Measurements from ENCODE around the gene RPL18. TPM values are rescaled to one million over a fixed set of nuclear protein-coding genes. Genes with fewer than 3 reads are reported as not detected.

The RPL18 gene
- total and polyA plus RNA-seq, 9 of the 15 experiments (the other 6 are each of a cell fraction or from before 2014, with no cell fraction given), result 312 to 2,635 (median 1,653) TPM

- no peak for TF ChIP-seq BRF2 (IDR thresholded peaks at IDR 0.05; ENCODE audit: borderline replicate concordance, insufficient read depth, insufficient read length)
- 0 out of 2 replicates have a peak, but pooled peaks have one; percentile 61 for TF ChIP-seq ZNF57 (CRISPR knock-in tag; IDR thresholded peaks at IDR 0.05)
- TF ChIP-seq ZFPM2 (CRISPR knock-in tag; IDR thresholded peaks at IDR 0.05), result 0 out of 2 replicates have a peak, but pooled peaks have one; percentile 26
- TF ChIP-seq HBP1 (CRISPR knock-in tag; IDR thresholded peaks at IDR 0.05), result 0 out of 2 replicates have a peak, but pooled peaks have one; percentile 47
- TF ChIP-seq FOSL1 (tag; conservative IDR thresholded peaks at IDR 0.05), result no peak
- TF ChIP-seq ZBTB1 (CRISPR knock-in tag; IDR thresholded peaks at IDR 0.05; ENCODE audit: borderline replicate concordance, low read depth), result no peak
- TF ChIP-seq ZBTB17 (CRISPR knock-in tag; IDR thresholded peaks at IDR 0.05), result no peak
- TF ChIP-seq TCF7L2 (IDR thresholded peaks at IDR 0.05; ENCODE audit: low read depth, low read length), result no peak
- no peak for TF ChIP-seq PHTF2 (CRISPR knock-in tag; IDR thresholded peaks at IDR 0.05)
- no peak for TF ChIP-seq BRD9 (IDR thresholded peaks at IDR 0.05; ENCODE audit: low read depth, partially characterized antibody)
- TF ChIP-seq ZNF586 (CRISPR knock-in tag; conservative IDR thresholded peaks at IDR 0.05), result peak; percentile 81; the same call in 1 of the 2 replicates
- no peak for TF ChIP-seq RBM34 (IDR thresholded peaks at IDR 0.05; ENCODE audit: borderline replicate concordance, insufficient read depth, low read length)
- no peak for TF ChIP-seq ZNF24 (IDR thresholded peaks at IDR 0.05)
- TF ChIP-seq ATF2 (CRISPR knock-in tag; IDR thresholded peaks at IDR 0.05), result 0 out of 2 replicates have a peak, but pooled peaks have one; percentile 31
- TF ChIP-seq MIER1 (IDR thresholded peaks at IDR 0.05; ENCODE audit: low read depth), result no peak
- TF ChIP-seq ZNF224 (CRISPR knock-in tag; IDR thresholded peaks at IDR 0.05), result no peak
- no peak for TF ChIP-seq ELK1 (CRISPR knock-in tag; IDR thresholded peaks at IDR 0.05)
- 0 out of 2 replicates have a peak, but pooled peaks have one; percentile 3 for TF ChIP-seq ZNF263 (CRISPR knock-in tag; IDR thresholded peaks at IDR 0.05; ENCODE audit: borderline replicate concordance)
- no peak for TF ChIP-seq ZNF23 (CRISPR knock-in tag; IDR thresholded peaks at IDR 0.05)
- TF ChIP-seq STAT5B (CRISPR knock-in tag; IDR thresholded peaks at IDR 0.05), result no peak
- no peak for TF ChIP-seq HMG20A (CRISPR knock-in tag; conservative IDR thresholded peaks at IDR 0.05)
- TF ChIP-seq ERF (CRISPR knock-in tag; IDR thresholded peaks at IDR 0.05), result peak; percentile 96
- TF ChIP-seq MCM2 (IDR thresholded peaks at IDR 0.05; ENCODE audit: low read depth), result no peak
- TF ChIP-seq SNRNP70 (optimal IDR thresholded peaks at IDR 0.05; ENCODE audit: low read depth, low read length), result peak; percentile 81
- TF ChIP-seq ZNF140 (CRISPR knock-in tag; IDR thresholded peaks at IDR 0.05), result no peak
These were observed 4.3 kb downstream of the RPL18 start, which contains the start of gene FAM83E (continued) for GRCh38 chr19:48614436-48615230.

Data from K562 (cell line).